ENCODE data around the gene PSAP.

DNA sequence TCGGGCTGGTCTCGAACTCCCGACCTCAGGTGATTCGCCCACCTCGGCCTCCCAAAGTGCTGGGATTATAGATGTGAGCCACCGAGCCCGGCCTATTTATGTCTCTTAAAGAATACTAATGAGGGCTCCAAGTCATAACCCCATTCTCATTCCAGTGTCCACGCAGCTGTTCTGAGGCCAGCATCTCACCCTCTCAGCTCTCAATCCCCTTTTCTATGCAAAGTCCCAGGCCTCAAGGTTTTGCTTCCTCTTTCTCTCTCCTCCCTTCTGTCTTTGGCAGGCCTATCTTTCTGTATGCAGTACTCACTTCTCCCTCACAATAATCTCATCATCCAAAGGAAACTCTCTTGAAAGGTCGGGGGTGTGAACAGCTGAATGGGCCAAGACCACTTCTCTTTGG, 49.7 kb downstream of the PSAP start:
- TF ChIP-seq, protein P1, sequence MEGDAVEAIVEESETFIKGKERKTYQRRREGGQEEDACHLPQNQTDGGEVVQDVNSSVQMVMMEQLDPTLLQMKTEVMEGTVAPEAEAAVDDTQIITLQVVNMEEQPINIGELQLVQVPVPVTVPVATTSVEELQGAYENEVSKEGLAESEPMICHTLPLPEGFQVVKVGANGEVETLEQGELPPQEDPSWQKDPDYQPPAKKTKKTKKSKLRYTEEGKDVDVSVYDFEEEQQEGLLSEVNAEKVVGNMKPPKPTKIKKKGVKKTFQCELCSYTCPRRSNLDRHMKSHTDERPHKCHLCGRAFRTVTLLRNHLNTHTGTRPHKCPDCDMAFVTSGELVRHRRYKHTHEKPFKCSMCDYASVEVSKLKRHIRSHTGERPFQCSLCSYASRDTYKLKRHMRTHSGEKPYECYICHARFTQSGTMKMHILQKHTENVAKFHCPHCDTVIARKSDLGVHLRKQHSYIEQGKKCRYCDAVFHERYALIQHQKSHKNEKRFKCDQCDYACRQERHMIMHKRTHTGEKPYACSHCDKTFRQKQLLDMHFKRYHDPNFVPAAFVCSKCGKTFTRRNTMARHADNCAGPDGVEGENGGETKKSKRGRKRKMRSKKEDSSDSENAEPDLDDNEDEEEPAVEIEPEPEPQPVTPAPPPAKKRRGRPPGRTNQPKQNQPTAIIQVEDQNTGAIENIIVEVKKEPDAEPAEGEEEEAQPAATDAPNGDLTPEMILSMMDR (conservative IDR thresholded peaks at IDR 0.05; ENCODE audit: low read depth in 2 of 2), result no peak
- no peak for TF ChIP-seq CREB1 (CRISPR knock-in tag; IDR thresholded peaks at IDR 0.05; ENCODE audit: low read depth)
- no peak for TF ChIP-seq EZH2 (IDR thresholded peaks at IDR 0.05; ENCODE audit: low read depth, unreplicated experiment)
- no peak for TF ChIP-seq POLR2AphosphoS5 (IDR thresholded peaks at IDR 0.05; ENCODE audit: low read depth)
- no peak for TF ChIP-seq EZH2phosphoT487 (IDR thresholded peaks at IDR 0.05; ENCODE audit: unreplicated experiment)
- TF ChIP-seq STAT1 (IDR thresholded peaks at IDR 0.05; ENCODE audit: unreplicated experiment), result no peak
- TF ChIP-seq, protein P2, sequence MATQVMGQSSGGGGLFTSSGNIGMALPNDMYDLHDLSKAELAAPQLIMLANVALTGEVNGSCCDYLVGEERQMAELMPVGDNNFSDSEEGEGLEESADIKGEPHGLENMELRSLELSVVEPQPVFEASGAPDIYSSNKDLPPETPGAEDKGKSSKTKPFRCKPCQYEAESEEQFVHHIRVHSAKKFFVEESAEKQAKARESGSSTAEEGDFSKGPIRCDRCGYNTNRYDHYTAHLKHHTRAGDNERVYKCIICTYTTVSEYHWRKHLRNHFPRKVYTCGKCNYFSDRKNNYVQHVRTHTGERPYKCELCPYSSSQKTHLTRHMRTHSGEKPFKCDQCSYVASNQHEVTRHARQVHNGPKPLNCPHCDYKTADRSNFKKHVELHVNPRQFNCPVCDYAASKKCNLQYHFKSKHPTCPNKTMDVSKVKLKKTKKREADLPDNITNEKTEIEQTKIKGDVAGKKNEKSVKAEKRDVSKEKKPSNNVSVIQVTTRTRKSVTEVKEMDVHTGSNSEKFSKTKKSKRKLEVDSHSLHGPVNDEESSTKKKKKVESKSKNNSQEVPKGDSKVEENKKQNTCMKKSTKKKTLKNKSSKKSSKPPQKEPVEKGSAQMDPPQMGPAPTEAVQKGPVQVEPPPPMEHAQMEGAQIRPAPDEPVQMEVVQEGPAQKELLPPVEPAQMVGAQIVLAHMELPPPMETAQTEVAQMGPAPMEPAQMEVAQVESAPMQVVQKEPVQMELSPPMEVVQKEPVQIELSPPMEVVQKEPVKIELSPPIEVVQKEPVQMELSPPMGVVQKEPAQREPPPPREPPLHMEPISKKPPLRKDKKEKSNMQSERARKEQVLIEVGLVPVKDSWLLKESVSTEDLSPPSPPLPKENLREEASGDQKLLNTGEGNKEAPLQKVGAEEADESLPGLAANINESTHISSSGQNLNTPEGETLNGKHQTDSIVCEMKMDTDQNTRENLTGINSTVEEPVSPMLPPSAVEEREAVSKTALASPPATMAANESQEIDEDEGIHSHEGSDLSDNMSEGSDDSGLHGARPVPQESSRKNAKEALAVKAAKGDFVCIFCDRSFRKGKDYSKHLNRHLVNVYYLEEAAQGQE (IDR thresholded peaks at IDR 0.05; ENCODE audit: unreplicated experiment), result no peak
- TF ChIP-seq, protein P3, sequence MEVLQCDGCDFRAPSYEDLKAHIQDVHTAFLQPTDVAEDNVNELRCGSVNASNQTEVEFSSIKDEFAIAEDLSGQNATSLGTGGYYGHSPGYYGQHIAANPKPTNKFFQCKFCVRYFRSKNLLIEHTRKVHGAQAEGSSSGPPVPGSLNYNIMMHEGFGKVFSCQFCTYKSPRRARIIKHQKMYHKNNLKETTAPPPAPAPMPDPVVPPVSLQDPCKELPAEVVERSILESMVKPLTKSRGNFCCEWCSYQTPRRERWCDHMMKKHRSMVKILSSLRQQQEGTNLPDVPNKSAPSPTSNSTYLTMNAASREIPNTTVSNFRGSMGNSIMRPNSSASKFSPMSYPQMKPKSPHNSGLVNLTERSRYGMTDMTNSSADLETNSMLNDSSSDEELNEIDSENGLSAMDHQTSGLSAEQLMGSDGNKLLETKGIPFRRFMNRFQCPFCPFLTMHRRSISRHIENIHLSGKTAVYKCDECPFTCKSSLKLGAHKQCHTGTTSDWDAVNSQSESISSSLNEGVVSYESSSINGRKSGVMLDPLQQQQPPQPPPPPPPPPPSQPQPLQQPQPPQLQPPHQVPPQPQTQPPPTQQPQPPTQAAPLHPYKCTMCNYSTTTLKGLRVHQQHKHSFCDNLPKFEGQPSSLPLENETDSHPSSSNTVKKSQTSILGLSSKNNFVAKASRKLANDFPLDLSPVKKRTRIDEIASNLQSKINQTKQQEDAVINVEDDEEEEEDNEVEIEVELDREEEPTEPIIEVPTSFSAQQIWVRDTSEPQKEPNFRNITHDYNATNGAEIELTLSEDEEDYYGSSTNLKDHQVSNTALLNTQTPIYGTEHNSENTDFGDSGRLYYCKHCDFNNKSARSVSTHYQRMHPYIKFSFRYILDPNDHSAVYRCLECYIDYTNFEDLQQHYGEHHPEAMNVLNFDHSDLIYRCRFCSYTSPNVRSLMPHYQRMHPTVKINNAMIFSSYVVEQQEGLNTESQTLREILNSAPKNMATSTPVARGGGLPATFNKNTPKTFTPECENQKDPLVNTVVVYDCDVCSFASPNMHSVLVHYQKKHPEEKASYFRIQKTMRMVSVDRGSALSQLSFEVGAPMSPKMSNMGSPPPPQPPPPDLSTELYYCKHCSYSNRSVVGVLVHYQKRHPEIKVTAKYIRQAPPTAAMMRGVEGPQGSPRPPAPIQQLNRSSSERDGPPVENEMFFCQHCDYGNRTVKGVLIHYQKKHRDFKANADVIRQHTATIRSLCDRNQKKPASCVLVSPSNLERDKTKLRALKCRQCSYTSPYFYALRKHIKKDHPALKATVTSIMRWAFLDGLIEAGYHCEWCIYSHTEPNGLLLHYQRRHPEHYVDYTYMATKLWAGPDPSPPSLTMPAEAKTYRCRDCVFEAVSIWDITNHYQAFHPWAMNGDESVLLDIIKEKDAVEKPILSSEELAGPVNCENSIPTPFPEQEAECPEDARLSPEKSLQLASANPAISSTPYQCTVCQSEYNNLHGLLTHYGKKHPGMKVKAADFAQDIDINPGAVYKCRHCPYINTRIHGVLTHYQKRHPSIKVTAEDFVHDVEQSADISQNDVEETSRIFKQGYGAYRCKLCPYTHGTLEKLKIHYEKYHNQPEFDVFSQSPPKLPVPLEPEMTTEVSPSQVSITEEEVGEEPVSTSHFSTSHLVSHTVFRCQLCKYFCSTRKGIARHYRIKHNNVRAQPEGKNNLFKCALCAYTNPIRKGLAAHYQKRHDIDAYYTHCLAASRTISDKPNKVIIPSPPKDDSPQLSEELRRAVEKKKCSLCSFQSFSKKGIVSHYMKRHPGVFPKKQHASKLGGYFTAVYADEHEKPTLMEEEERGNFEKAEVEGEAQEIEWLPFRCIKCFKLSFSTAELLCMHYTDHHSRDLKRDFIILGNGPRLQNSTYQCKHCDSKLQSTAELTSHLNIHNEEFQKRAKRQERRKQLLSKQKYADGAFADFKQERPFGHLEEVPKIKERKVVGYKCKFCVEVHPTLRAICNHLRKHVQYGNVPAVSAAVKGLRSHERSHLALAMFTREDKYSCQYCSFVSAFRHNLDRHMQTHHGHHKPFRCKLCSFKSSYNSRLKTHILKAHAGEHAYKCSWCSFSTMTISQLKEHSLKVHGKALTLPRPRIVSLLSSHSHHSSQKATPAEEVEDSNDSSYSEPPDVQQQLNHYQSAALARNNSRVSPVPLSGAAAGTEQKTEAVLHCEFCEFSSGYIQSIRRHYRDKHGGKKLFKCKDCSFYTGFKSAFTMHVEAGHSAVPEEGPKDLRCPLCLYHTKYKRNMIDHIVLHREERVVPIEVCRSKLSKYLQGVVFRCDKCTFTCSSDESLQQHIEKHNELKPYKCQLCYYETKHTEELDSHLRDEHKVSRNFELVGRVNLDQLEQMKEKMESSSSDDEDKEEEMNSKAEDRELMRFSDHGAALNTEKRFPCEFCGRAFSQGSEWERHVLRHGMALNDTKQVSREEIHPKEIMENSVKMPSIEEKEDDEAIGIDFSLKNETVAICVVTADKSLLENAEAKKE (CRISPR knock-in tag; IDR thresholded peaks at IDR 0.05), result no peak
- TF ChIP-seq, protein P4, sequence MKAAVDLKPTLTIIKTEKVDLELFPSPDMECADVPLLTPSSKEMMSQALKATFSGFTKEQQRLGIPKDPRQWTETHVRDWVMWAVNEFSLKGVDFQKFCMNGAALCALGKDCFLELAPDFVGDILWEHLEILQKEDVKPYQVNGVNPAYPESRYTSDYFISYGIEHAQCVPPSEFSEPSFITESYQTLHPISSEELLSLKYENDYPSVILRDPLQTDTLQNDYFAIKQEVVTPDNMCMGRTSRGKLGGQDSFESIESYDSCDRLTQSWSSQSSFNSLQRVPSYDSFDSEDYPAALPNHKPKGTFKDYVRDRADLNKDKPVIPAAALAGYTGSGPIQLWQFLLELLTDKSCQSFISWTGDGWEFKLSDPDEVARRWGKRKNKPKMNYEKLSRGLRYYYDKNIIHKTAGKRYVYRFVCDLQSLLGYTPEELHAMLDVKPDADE (IDR thresholded peaks at IDR 0.05), result no peak
- no peak for TF ChIP-seq ZNF331 (CRISPR knock-in tag; IDR thresholded peaks at IDR 0.05; ENCODE audit: low read depth)
- no peak for TF ChIP-seq ZNF114 (CRISPR knock-in tag; IDR thresholded peaks at IDR 0.05)
- TF ChIP-seq JUNB (IDR thresholded peaks at IDR 0.05; ENCODE audit: unreplicated experiment), result no peak
